ENCODE measurements around the gene LEMD3. TPM values are rescaled to one million over a fixed set of nuclear protein-coding genes. Genes with fewer than 3 reads are reported as not detected.

LEMD3 gene
- total and polyA plus RNA-seq, 2 experiments from 2014 or later: 8.6 to 17.9 TPM

DNA sequence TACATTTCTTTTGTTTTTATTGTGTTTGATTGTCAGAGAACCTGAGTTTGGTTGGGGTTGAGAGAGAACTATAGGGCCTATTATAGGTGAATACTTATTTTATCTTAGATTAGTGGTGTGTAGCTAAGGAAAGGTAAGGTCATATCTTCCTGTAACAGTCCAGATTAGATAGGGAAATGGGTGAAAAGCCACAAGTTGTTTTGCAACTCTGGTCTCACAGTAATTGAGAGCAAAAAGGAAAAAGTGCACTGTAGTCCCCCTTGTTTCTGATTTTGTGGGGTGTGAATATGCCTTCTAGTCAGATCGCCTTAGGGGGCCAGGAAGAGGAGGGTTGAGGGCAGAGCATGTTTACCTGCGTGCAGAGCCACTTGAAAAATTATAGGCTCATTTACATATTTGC lies 118.0 kb downstream of the LEMD3 start:
- 96 to 100% methylated on average over 2 of the region's 2 CpGs for WGBS, 2 experiments (ENCODE audit: low coverage in 1 of 2, low lambda C conversion rate in 2 of 2, missing lambda C conversion rate in 2 of 2)
- Histone ChIP-seq H3K9ac (no peak overlapping the region), H3K4me3 (no peak overlapping the region)

DNA sequence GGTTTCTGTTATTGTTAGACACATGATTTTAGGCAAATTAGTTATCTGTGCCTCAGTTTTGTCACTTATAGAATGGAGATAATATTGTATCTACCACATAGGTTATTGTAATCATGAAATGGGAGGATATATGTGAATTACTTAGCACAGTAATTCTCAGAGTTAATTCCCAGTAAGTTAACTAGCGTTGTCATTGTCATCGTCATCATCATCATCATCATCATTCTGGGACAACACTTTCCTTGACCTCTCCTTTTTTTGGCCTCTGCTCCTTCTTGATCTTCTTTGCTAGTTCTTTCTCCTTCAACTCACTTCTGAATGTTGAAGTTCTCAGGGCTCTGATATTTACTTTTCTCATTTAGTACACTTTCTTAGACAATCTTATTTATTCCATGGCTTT lies 122.9 kb downstream of the LEMD3 start:
- Histone ChIP-seq H4K20me1 (ENCODE audit: insufficient read depth) (peaks cover 33% of the 10 kb centered on the region), H3K27ac (no peak overlapping the region), H3K79me2 (ENCODE audit: insufficient read depth) (peaks cover 100% of the 10 kb centered on the region), H3K36me3 (ENCODE audit: low read depth) (no peaks in the 10 kb centered on the region; the same call in 1 of the 2 replicates), H2AFZ (no peak overlapping the region), H3K9me2 (ENCODE audit: insufficient read depth) (no peaks in the 10 kb centered on the region), H3K9me3 (ENCODE audit: low read depth) (no peaks in the 10 kb centered on the region), H3K9ac (no peak overlapping the region), H3F3A (ENCODE audit: insufficient read depth) (peaks cover 7% of the 10 kb centered on the region; the same call in 1 of the 2 replicates), H3K4me2 (ENCODE audit: unreplicated experiment) (no peak overlapping the region), H3K4me1 (ENCODE audit: insufficient read depth) (no peaks in the 10 kb centered on the region), H3K4me3 (no peak overlapping the region), H3K27me3 (replicated peaks; ENCODE audit: insufficient read depth) (no peaks in the 10 kb centered on the region)
- TF ChIP-seq EZH2 (IDR thresholded peaks at IDR 0.05; ENCODE audit: insufficient read depth, poor library complexity, severe bottlenecking) (no peak), EZH2phosphoT487 (IDR thresholded peaks at IDR 0.05; ENCODE audit: insufficient read depth, low read depth) (no peak)
- WGBS, 2 experiments (ENCODE audit: low coverage in 1 of 2, low lambda C conversion rate in 2 of 2, missing lambda C conversion rate in 2 of 2): 97 to 100% methylated on average over 2 of the region's 2 CpGs
- no peak for DNase-seq
- in situ Hi-C loops (cut with MboI): no loop called here

More for the DNA sequence above, 118.0 kb downstream of the LEMD3 start:
- H3K4me2 ChIP-seq (ENCODE audit: unreplicated experiment): no peak overlapping the region
- H3K79me2 ChIP-seq (ENCODE audit: insufficient read depth): peaks cover 100% of the 10 kb centered on the region
- H3K27me3 ChIP-seq (replicated peaks; ENCODE audit: insufficient read depth): no peaks in the 10 kb centered on the region
- no peak for TF ChIP-seq EZH2 (IDR thresholded peaks at IDR 0.05; ENCODE audit: insufficient read depth, poor library complexity, severe bottlenecking)
- no peak for TF ChIP-seq EZH2phosphoT487 (IDR thresholded peaks at IDR 0.05; ENCODE audit: insufficient read depth, low read depth)
- no peak overlapping the region for H3K27ac ChIP-seq
- H2AFZ ChIP-seq: no peak overlapping the region
- H3K9me2 ChIP-seq (ENCODE audit: insufficient read depth): no peaks in the 10 kb centered on the region
- H3F3A ChIP-seq (ENCODE audit: insufficient read depth): peaks cover 7% of the 10 kb centered on the region; the same call in 1 of the 2 replicates
- no peaks in the 10 kb centered on the region for H3K36me3 ChIP-seq (ENCODE audit: low read depth)
- no peak for DNase-seq
- no peaks in the 10 kb centered on the region for H3K9me3 ChIP-seq (ENCODE audit: low read depth)
- peaks cover 8% of the 10 kb centered on the region for H3K4me1 ChIP-seq (ENCODE audit: insufficient read depth)
- in situ Hi-C loops (cut with MboI): no loop called here
- H4K20me1 ChIP-seq (ENCODE audit: insufficient read depth): peaks cover 30% of the 10 kb centered on the region

DNA sequence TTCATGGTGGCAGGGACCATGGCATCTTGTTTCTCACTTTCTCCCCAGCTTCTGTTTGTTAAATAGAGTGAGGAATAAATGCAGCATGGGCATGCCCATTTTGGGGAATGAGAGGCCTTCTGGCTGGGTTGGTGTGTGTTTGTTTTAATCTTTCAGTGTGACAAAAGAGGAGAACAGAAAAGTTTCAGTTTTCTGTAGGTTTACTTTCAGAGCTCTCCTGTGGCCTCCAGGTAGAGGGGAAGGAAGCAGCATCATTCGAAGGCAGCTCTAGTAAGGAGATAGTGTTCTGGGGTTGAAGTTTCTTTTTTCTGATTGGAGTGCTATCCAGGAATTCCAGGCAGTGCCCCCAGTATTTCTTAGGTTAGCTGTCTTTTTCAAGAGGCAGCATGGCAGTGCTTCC lies 124.4 kb downstream of the LEMD3 start:
- Histone ChIP-seq H3K79me2 (ENCODE audit: insufficient read depth) (peaks cover 100% of the 10 kb centered on the region), H4K20me1 (ENCODE audit: insufficient read depth) (peaks cover 33% of the 10 kb centered on the region), H2AFZ (no peak overlapping the region), H3K4me1 (ENCODE audit: insufficient read depth) (no peaks in the 10 kb centered on the region), H3K36me3 (ENCODE audit: low read depth) (no peaks in the 10 kb centered on the region; the same call in 1 of the 2 replicates), H3F3A (ENCODE audit: insufficient read depth) (peaks cover 7% of the 10 kb centered on the region; the same call in 1 of the 2 replicates), H3K9me3 (ENCODE audit: low read depth) (no peaks in the 10 kb centered on the region), H3K4me3 (no peak overlapping the region), H3K27ac (no peak overlapping the region), H3K9me2 (ENCODE audit: insufficient read depth) (no peaks in the 10 kb centered on the region), H3K4me2 (ENCODE audit: unreplicated experiment) (no peak overlapping the region), H3K27me3 (replicated peaks; ENCODE audit: insufficient read depth) (no peaks in the 10 kb centered on the region), H3K9ac (no peak overlapping the region)
- no peak for TF ChIP-seq EZH2phosphoT487 (IDR thresholded peaks at IDR 0.05; ENCODE audit: insufficient read depth, low read depth)
- TF ChIP-seq EZH2 (IDR thresholded peaks at IDR 0.05; ENCODE audit: insufficient read depth, poor library complexity, severe bottlenecking): no peak
- WGBS, 2 experiments (ENCODE audit: low coverage in 1 of 2, low lambda C conversion rate in 2 of 2, missing lambda C conversion rate in 2 of 2): 100% methylated on average over 1 of the region's 1 CpG
- DNase-seq: no peak
- in situ Hi-C loops (cut with MboI): no loop called here

DNA sequence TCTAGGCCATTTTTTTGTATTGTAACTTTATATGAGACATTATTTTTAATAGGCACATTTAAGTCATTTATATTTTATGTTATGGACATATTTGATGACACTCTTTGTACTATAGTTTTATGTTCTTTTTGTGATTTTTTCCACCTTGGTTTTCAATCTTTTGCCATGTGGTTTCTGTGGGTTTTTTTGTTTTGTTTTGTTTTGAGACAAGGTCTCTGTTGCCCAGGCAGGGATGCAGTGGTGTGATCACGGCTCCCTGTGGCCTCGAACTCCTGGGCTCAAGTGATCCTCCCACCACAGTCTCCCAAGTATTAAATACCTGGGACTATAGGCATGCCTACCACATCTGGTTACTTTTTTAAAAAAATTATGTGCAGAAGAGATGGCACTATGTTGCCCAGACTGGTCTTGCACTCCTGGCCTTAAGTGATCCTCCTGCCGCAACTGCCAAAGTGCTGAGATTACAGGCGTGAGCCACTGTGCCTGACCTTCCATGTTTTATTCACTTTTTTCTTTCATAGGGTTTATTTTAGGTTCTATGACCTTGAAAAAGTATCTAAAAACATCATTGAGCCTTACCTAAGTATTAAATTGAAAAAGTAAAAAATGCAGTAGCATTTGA lies 125.4 kb downstream of the LEMD3 start:
- 97% methylated on average over 4 of the region's 4 CpGs for WGBS, 2 experiments (ENCODE audit: low coverage in 1 of 2, low lambda C conversion rate in 2 of 2, missing lambda C conversion rate in 2 of 2)
- H4K20me1 ChIP-seq (ENCODE audit: insufficient read depth): peaks cover 33% of the 10 kb centered on the region
- in situ Hi-C loops (cut with MboI): no loop called here

More for the DNA sequence above, 125.4 kb downstream of the LEMD3 start:
- no peak for TF ChIP-seq EZH2 (IDR thresholded peaks at IDR 0.05; ENCODE audit: insufficient read depth, poor library complexity, severe bottlenecking)
- TF ChIP-seq EZH2phosphoT487 (IDR thresholded peaks at IDR 0.05; ENCODE audit: insufficient read depth, low read depth): no peak
- H3K9ac ChIP-seq: no peak overlapping the region
- DNase-seq: no peak
- H3K4me1 ChIP-seq (ENCODE audit: insufficient read depth): no peaks in the 10 kb centered on the region
- no peak overlapping the region for H2AFZ ChIP-seq
- no peak overlapping the region for H3K4me2 ChIP-seq (ENCODE audit: unreplicated experiment)
- peaks cover 7% of the 10 kb centered on the region; the same call in 1 of the 2 replicates for H3F3A ChIP-seq (ENCODE audit: insufficient read depth)
- H3K27me3 ChIP-seq (replicated peaks; ENCODE audit: insufficient read depth): no peaks in the 10 kb centered on the region
- H3K79me2 ChIP-seq (ENCODE audit: insufficient read depth): peaks cover 100% of the 10 kb centered on the region
- no peak overlapping the region for H3K4me3 ChIP-seq
- no peaks in the 10 kb centered on the region for H3K9me2 ChIP-seq (ENCODE audit: insufficient read depth)
- H3K36me3 ChIP-seq (ENCODE audit: low read depth): no peaks in the 10 kb centered on the region; the same call in 1 of the 2 replicates
- H3K27ac ChIP-seq: no peak overlapping the region
- H3K9me3 ChIP-seq (ENCODE audit: low read depth): no peaks in the 10 kb centered on the region
